Tibial artery (tissue), 4 donors: ENCODE measurements around the gene FBN1.
A peak's percentile ranks its signal among the peaks of the same experiment; 100 is the strongest.

Experiments
- DNase-seq, 2 donors: peaks; one replicate each; pipeline ENCODE4 v3.0.0-alpha.2; 2019
- H3K27ac ChIP-seq, 2 donors: fragments of 200-600 bp; sonication (generic) in 1 of 2; 1 replicate in 1 of 2; 2 replicates in 1 of 2; pipeline ENCODE4 v1.5.1; 2018 to 2019; ENCODE audit warnings: mild to moderate bottlenecking in 1 of 2
- H3K27me3 ChIP-seq, 2 donors: fragments of 200-600 bp; sonication (generic) in 1 of 2; one replicate each; pipeline versions ENCODE4 v1.5.1 to v1.6.0; 2016 to 2019
- H3K36me3 ChIP-seq, 3 donors: fragments of 200-600 bp; sonication (generic) in 2 of 3; one replicate each; pipeline ENCODE4 v1.5.1; 2016 to 2019; ENCODE audit warnings: mild to moderate bottlenecking in 2 of 3
- H3K4me1 ChIP-seq, 4 donors: fragments of 200-600 bp; sonication (generic) in 2 of 4; 1 replicate in 3 of 4; 2 replicates in 1 of 4; pipeline ENCODE4 v1.5.1; 2016 to 2019
- H3K4me3 ChIP-seq, 2 donors: fragments of 200-600 bp; sonication (generic) in 1 of 2; 1 replicate in 1 of 2; 2 replicates in 1 of 2; pipeline ENCODE4 v1.5.1; 2018 to 2019; ENCODE audit warnings: mild to moderate bottlenecking in 2 of 2
- H3K9me3 ChIP-seq, 3 donors: fragments of 200-600 bp; sonication (generic) in 1 of 3; one replicate each; pipeline ENCODE4 v1.5.1; 2016 to 2019
- intact Hi-C: fragments of 100-400 bp; cut with DNase I; formaldehyde crosslinking; loops from one replicate; pipeline ENCODE4 v1.15.0; 2023; ENCODE audit warnings: low total_unique reads
- TF ChIP-seq, protein P1 (sequence below), 2 experiments: fragments of 200-600 bp in 1 of 2; fragments of 450-650 bp in 1 of 2; IDR thresholded peaks; one replicate each; pipeline ENCODE4 v1.5.1; 2017 to 2019; ENCODE audit warnings: antibody characterized with exemption in 2 of 2, mild to moderate bottlenecking in 1 of 2, moderate library complexity in 1 of 2

Gene FBN1

DNA sequence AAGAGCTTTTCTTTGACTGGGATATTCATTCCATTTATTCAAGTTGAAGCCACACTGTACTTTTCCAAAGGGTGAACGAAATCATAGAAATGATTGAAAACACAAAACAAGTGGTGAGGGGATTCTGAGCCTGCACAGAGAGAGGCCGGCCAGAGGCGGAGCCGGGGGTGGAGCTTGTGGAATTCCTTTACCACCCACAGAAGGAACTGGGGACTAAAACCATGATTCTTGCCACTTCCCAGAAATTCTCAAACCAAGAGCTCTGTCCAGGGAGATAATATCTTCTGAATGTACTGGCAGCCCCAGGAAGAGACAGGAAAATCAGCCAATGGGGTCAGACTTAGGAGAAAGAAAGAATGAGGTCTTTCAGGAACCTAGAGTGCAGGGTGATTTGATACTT lies 20.8 kb downstream of the FBN1 start:
- TF ChIP-seq, protein P1, sequence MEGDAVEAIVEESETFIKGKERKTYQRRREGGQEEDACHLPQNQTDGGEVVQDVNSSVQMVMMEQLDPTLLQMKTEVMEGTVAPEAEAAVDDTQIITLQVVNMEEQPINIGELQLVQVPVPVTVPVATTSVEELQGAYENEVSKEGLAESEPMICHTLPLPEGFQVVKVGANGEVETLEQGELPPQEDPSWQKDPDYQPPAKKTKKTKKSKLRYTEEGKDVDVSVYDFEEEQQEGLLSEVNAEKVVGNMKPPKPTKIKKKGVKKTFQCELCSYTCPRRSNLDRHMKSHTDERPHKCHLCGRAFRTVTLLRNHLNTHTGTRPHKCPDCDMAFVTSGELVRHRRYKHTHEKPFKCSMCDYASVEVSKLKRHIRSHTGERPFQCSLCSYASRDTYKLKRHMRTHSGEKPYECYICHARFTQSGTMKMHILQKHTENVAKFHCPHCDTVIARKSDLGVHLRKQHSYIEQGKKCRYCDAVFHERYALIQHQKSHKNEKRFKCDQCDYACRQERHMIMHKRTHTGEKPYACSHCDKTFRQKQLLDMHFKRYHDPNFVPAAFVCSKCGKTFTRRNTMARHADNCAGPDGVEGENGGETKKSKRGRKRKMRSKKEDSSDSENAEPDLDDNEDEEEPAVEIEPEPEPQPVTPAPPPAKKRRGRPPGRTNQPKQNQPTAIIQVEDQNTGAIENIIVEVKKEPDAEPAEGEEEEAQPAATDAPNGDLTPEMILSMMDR (IDR thresholded peaks at IDR 0.05) = no peak
- DNase-seq = no peak
- no peaks in the 10 kb centered on the region for H3K9me3 ChIP-seq
- no peak overlapping the region for H3K4me3 ChIP-seq
- intact Hi-C loops = no loop called here
- no peaks in the 10 kb centered on the region for H3K36me3 ChIP-seq
- H3K4me1 ChIP-seq = peaks cover 0 to 71% (median 21%) of the 10 kb centered on the region in 4 donors
- H3K27ac ChIP-seq = peak overlapping the region in 1 of 2 donors; percentile 17
- no peaks in the 10 kb centered on the region for H3K27me3 ChIP-seq

GRCh38 chr15:48623456-48623855 lies 22.1 kb downstream of the FBN1 start:
- H3K4me1 ChIP-seq = peaks cover 0 to 71% (median 21%) of the 10 kb centered on the region in 4 donors

GRCh38 chr15:48622237-48622636 lies 23.3 kb downstream of the FBN1 start:
- H3K27ac ChIP-seq = no peak overlapping the region
- no peak for DNase-seq
- TF ChIP-seq, protein P1 (IDR thresholded peaks at IDR 0.05) = no peak
- no peak overlapping the region for H3K4me3 ChIP-seq
- H3K36me3 ChIP-seq = no peaks in the 10 kb centered on the region
- no peaks in the 10 kb centered on the region for H3K27me3 ChIP-seq
- intact Hi-C loops = no loop called here
- peaks cover 0 to 71% (median 12%) of the 10 kb centered on the region in 4 donors for H3K4me1 ChIP-seq
- H3K9me3 ChIP-seq = no peaks in the 10 kb centered on the region

More at GRCh38 chr15:48623456-48623855, 22.1 kb downstream of the FBN1 start:
- Histone ChIP-seq H3K4me3 (no peak overlapping the region), H3K9me3 (no peaks in the 10 kb centered on the region), H3K27ac (no peak overlapping the region), H3K36me3 (no peaks in the 10 kb centered on the region), H3K27me3 (no peaks in the 10 kb centered on the region)
- intact Hi-C loops = no loop called here
- TF ChIP-seq, protein P1 (IDR thresholded peaks at IDR 0.05) = no peak
- DNase-seq = no peak

GRCh38 chr15:48619446-48619845 lies 26.1 kb downstream of the FBN1 start:
- intact Hi-C loops = no loop called here
- no peaks in the 10 kb centered on the region for H3K27me3 ChIP-seq
- H3K27ac ChIP-seq = no peak overlapping the region
- no peak for DNase-seq
- TF ChIP-seq, protein P1 (IDR thresholded peaks at IDR 0.05) = no peak
- H3K36me3 ChIP-seq = no peaks in the 10 kb centered on the region
- H3K4me3 ChIP-seq = no peak overlapping the region
- no peaks in the 10 kb centered on the region for H3K9me3 ChIP-seq
- H3K4me1 ChIP-seq = peaks cover 0 to 71% (median 6%) of the 10 kb centered on the region in 4 donors

DNA sequence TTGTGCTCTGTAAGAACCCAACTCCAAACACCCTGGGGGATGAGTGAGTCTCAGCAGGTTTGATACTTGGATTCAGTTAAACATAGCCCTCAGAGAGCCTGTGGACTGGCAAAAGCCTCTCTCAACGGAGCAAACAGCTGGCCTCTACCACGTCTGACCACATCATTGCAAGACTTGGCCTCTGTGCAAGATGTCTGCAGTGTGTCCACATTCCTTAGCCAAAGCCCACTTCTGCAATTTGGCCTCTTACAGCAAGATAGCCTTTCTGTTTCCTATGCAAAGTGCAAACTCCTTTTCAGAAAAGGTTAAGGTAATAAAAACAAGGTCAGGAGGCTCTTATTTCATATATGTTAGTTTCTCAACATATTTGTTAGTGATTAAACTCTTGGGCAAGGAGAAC lies 27.9 kb downstream of the FBN1 start:
- no peak overlapping the region for H3K4me3 ChIP-seq
- DNase-seq = peak in 1 of 2 donors; percentile 48
- intact Hi-C loops = no loop called here
- H3K36me3 ChIP-seq = no peaks in the 10 kb centered on the region
- no peaks in the 10 kb centered on the region for H3K27me3 ChIP-seq
- H3K27ac ChIP-seq = no peak overlapping the region
- no peaks in the 10 kb centered on the region for H3K9me3 ChIP-seq
- TF ChIP-seq, protein P1 (IDR thresholded peaks at IDR 0.05) = no peak
- peaks cover 0 to 63% (median 4%) of the 10 kb centered on the region in 4 donors for H3K4me1 ChIP-seq

- TF ChIP-seq, protein P1 (IDR thresholded peaks at IDR 0.05) = no peak
- H3K36me3 ChIP-seq = peaks cover 2 to 11% (median 6%) of the 10 kb centered on the region in 3 donors
- H3K27ac ChIP-seq = no peak overlapping the region
- peaks cover 0 to 57% (median 0%) of the 10 kb centered on the region in 4 donors for H3K4me1 ChIP-seq
- no peaks in the 10 kb centered on the region for H3K27me3 ChIP-seq
- no peaks in the 10 kb centered on the region for H3K9me3 ChIP-seq
- intact Hi-C loops = no loop called here
- no peak overlapping the region for H3K4me3 ChIP-seq
- no peak for DNase-seq
Observed at GRCh38 chr15:48616216-48616615, 29.3 kb downstream of the FBN1 start.
